HEK293 (cell line): ENCODE data around the gene PPT2.

ENCODE experiments used
- EGR2 ChIP-seq: fragments of 450-650 bp; formaldehyde crosslinking; IDR thresholded peaks from 2 replicates; pipeline ENCODE4 v1.5.1; 2016; ENCODE audit warnings: low read depth, missing biosample characterization, missing genetic modification characterization
- KLF10 ChIP-seq: fragments of 450-650 bp; IDR thresholded peaks from 2 replicates; pipeline ENCODE4 v1.5.1; 2018; ENCODE audit warnings: missing biosample characterization, mild to moderate bottlenecking, missing genetic modification characterization
- PRDM1 ChIP-seq: fragments of 450-650 bp; formaldehyde crosslinking; IDR thresholded peaks from 2 replicates; pipeline ENCODE4; 2016; ENCODE audit warnings: missing biosample characterization, missing genetic modification characterization
- SCRT1 ChIP-seq: fragments of 450-650 bp; formaldehyde crosslinking; IDR thresholded peaks from 2 replicates; pipeline ENCODE4 v1.5.1; 2016; ENCODE audit warnings: missing biosample characterization, missing genetic modification characterization, borderline replicate concordance
- SP7 ChIP-seq: fragments of 450-650 bp; formaldehyde crosslinking; IDR thresholded peaks from 2 replicates; pipeline ENCODE4 v1.5.1; 2016; ENCODE audit warnings: missing biosample characterization, missing genetic modification characterization
- TCF7L2 ChIP-seq: IDR thresholded peaks from 2 replicates; pipeline ENCODE4 v1.6.1; 2011; ENCODE audit warnings: low read depth, mild to moderate bottlenecking, inconsistent platforms, low read length, moderate library complexity, borderline replicate concordance
- ZBTB17 ChIP-seq: fragments of 450-650 bp; formaldehyde crosslinking; IDR thresholded peaks from 2 replicates; pipeline ENCODE4 v1.5.1; 2016; ENCODE audit warnings: missing biosample characterization, missing genetic modification characterization
- ZBTB48 ChIP-seq: fragments of 450-650 bp; formaldehyde crosslinking; IDR thresholded peaks from 2 replicates; pipeline ENCODE4 v1.5.1; 2016; ENCODE audit warnings: missing biosample characterization, missing genetic modification characterization
- ZBTB7A ChIP-seq: fragments of 450-650 bp; formaldehyde crosslinking; IDR thresholded peaks from 2 replicates; pipeline ENCODE4 v1.5.1; 2016; ENCODE audit warnings: low read depth, missing biosample characterization, missing genetic modification characterization
- ZEB2 ChIP-seq: fragments of 450-650 bp; formaldehyde crosslinking; IDR thresholded peaks from 2 replicates; pipeline ENCODE4 v1.5.1; 2016; ENCODE audit warnings: missing biosample characterization, missing genetic modification characterization
- ZIC2 ChIP-seq: fragments of 450-650 bp; formaldehyde crosslinking; IDR thresholded peaks from 2 replicates; pipeline ENCODE4 v1.5.1; 2016; ENCODE audit warnings: missing biosample characterization, missing genetic modification characterization
- ZNF18 ChIP-seq: fragments of 450-650 bp; formaldehyde crosslinking; IDR thresholded peaks from 2 replicates; pipeline ENCODE4 v1.5.1; 2016; ENCODE audit warnings: missing biosample characterization, missing genetic modification characterization
- ZNF391 ChIP-seq: fragments of 450-650 bp; formaldehyde crosslinking; IDR thresholded peaks from 2 replicates; pipeline ENCODE4 v1.5.1; 2016; ENCODE audit warnings: low read depth, missing biosample characterization, missing genetic modification characterization, borderline replicate concordance
- ZNF398 ChIP-seq: fragments of 450-650 bp; formaldehyde crosslinking; IDR thresholded peaks from 2 replicates; pipeline ENCODE4 v1.5.1; 2017; ENCODE audit warnings: missing biosample characterization, missing genetic modification characterization
- ZNF416 ChIP-seq: fragments of 450-650 bp; formaldehyde crosslinking; IDR thresholded peaks from 2 replicates; pipeline ENCODE4 v1.5.1; 2016; ENCODE audit warnings: missing biosample characterization, missing genetic modification characterization
- ZNF600 ChIP-seq: fragments of 450-650 bp; formaldehyde crosslinking; IDR thresholded peaks from 2 replicates; pipeline ENCODE4 v1.5.1; 2016; ENCODE audit warnings: missing biosample characterization, missing genetic modification characterization
- ZNF660 ChIP-seq: fragments of 450-650 bp; IDR thresholded peaks from 2 replicates; pipeline ENCODE4 v1.5.1; 2018; ENCODE audit warnings: missing biosample characterization, mild to moderate bottlenecking, missing genetic modification characterization
- ZXDB ChIP-seq: fragments of 450-650 bp; formaldehyde crosslinking; IDR thresholded peaks from 2 replicates; pipeline ENCODE4 v1.5.1; 2016; ENCODE audit warnings: missing biosample characterization, missing genetic modification characterization
- TF ChIP-seq, protein P1 (sequence below): fragments of 450-650 bp; formaldehyde crosslinking; IDR thresholded peaks from 2 replicates; pipeline ENCODE4 v1.5.1; 2016; ENCODE audit warnings: missing biosample characterization, missing genetic modification characterization
- TF ChIP-seq, protein P2 (sequence below): fragments of 450-650 bp; formaldehyde crosslinking; IDR thresholded peaks from 2 replicates; pipeline ENCODE4 v1.5.1; 2016; ENCODE audit warnings: missing biosample characterization, missing genetic modification characterization
- TF ChIP-seq, protein P3 (sequence below): fragments of 450-650 bp; formaldehyde crosslinking; IDR thresholded peaks from 2 replicates; pipeline ENCODE4 v1.5.1; 2016; ENCODE audit warnings: missing biosample characterization, missing genetic modification characterization

PPT2 gene

GRCh38 chr6:32152769-32153563 is 975 bp upstream of the PPT2 start (continued):
- TF ChIP-seq, protein P1, sequence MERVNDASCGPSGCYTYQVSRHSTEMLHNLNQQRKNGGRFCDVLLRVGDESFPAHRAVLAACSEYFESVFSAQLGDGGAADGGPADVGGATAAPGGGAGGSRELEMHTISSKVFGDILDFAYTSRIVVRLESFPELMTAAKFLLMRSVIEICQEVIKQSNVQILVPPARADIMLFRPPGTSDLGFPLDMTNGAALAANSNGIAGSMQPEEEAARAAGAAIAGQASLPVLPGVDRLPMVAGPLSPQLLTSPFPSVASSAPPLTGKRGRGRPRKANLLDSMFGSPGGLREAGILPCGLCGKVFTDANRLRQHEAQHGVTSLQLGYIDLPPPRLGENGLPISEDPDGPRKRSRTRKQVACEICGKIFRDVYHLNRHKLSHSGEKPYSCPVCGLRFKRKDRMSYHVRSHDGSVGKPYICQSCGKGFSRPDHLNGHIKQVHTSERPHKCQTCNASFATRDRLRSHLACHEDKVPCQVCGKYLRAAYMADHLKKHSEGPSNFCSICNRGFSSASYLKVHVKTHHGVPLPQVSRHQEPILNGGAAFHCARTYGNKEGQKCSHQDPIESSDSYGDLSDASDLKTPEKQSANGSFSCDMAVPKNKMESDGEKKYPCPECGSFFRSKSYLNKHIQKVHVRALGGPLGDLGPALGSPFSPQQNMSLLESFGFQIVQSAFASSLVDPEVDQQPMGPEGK (tag by site-specific recombination), result peak; percentile 65; the same call in 1 of the 2 replicates
- 0 out of 2 replicates have a peak, but pooled peaks have one; percentile 19 for TF ChIP-seq ZNF600 (tag by site-specific recombination)
- TF ChIP-seq SCRT1 (tag by site-specific recombination), result no peak
- no peak for TF ChIP-seq TCF7L2
- TF ChIP-seq ZEB2 (tag by site-specific recombination), result peak; percentile 42; the same call in 1 of the 2 replicates
- peak; percentile 96 for TF ChIP-seq ZBTB48
- peak; percentile 57 for TF ChIP-seq PRDM1 (tag by site-specific recombination)
- TF ChIP-seq ZNF416 (tag by site-specific recombination), result no peak
- peak; percentile 30; the same call in 1 of the 2 replicates for TF ChIP-seq SP7
- TF ChIP-seq KLF10 (tag by site-specific recombination), result peak; percentile 21; the same call in 1 of the 2 replicates
- TF ChIP-seq, protein P2, sequence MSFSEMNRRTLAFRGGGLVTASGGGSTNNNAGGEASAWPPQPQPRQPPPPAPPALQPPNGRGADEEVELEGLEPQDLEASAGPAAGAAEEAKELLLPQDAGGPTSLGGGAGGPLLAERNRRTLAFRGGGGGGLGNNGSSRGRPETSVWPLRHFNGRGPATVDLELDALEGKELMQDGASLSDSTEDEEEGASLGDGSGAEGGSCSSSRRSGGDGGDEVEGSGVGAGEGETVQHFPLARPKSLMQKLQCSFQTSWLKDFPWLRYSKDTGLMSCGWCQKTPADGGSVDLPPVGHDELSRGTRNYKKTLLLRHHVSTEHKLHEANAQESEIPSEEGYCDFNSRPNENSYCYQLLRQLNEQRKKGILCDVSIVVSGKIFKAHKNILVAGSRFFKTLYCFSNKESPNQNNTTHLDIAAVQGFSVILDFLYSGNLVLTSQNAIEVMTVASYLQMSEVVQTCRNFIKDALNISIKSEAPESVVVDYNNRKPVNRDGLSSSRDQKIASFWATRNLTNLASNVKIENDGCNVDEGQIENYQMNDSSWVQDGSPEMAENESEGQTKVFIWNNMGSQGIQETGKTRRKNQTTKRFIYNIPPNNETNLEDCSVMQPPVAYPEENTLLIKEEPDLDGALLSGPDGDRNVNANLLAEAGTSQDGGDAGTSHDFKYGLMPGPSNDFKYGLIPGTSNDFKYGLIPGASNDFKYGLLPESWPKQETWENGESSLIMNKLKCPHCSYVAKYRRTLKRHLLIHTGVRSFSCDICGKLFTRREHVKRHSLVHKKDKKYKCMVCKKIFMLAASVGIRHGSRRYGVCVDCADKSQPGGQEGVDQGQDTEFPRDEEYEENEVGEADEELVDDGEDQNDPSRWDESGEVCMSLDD (tag by site-specific recombination), result peak; percentile 54; the same call in 1 of the 2 replicates
- TF ChIP-seq ZIC2 (tag by site-specific recombination), result peak; percentile 70
- TF ChIP-seq ZNF398, result peak; percentile 52
- peak; percentile 76 for TF ChIP-seq EGR2 (tag by site-specific recombination)
- TF ChIP-seq ZXDB, result peak; percentile 6; the same call in 1 of the 2 replicates
- TF ChIP-seq ZBTB7A, result no peak
- peak; percentile 80 for TF ChIP-seq ZBTB17 (tag by site-specific recombination)
- TF ChIP-seq, protein P3, sequence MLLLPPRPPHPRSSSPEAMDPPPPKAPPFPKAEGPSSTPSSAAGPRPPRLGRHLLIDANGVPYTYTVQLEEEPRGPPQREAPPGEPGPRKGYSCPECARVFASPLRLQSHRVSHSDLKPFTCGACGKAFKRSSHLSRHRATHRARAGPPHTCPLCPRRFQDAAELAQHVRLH (tag by site-specific recombination), result no peak
- TF ChIP-seq ZNF18, result peak; percentile 93
- no peak for TF ChIP-seq ZNF391 (tag by site-specific recombination)
- peak; percentile 31; the same call in 1 of the 2 replicates for TF ChIP-seq ZNF660 (tag by site-specific recombination)
- TF ChIP-seq, all 188 proteins: peak for 29
